ENCODE measurements around the gene SLC38A3.
"Not testable (repeated sequence)": the region's sequence is repeated elsewhere in the genome, so short reads cannot be mapped to it uniquely, and the experiment has no call there.

DNA sequence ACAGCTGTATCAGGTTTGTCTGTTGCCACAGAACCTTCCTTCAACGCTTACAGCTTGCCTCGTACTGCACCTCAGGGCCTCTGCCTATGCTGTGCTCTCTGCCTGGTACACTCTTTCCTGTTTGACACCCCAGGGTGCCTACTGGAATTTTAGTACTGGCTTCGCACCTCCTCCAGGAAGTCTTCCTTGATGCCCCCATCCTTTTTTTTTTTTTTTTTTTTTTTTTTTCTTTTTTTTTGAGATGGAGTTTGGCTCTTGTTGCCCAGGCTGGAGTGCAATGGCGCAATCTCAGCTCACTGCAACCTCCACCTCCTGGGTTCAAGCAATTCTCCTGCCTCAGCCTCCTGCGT is 6.3 kb downstream of the SLC38A3 start:
- TF ChIP-seq POLR2AphosphoS5 (IDR thresholded peaks at IDR 0.05; ENCODE audit: borderline replicate concordance, low read depth, low read length); EZH2 (IDR thresholded peaks at IDR 0.05): not testable (repeated sequence)
